HT1080 (cell line): ENCODE measurements around the gene FAM124A. TPM values are rescaled to one million over a fixed set of nuclear protein-coding genes. Genes with fewer than 3 reads are reported as not detected.

Experiments
- DNase-seq: peaks from one replicate; pipeline ENCODE4 v3.0.0-alpha.2; 2015; ENCODE audit warnings: low read depth
- total RNA-seq: library from RNA; depleted of rRNA; stranded (reverse); fragments of >200 nt; shearing (Covaris generic); gene quantifications from 2 replicates; pipeline ENCODE4 v1.2.3, GENCODE V29; 2014

The FAM124A gene
- total RNA-seq, 1 experiment from 2014 or later = 1.7 TPM

DNA sequence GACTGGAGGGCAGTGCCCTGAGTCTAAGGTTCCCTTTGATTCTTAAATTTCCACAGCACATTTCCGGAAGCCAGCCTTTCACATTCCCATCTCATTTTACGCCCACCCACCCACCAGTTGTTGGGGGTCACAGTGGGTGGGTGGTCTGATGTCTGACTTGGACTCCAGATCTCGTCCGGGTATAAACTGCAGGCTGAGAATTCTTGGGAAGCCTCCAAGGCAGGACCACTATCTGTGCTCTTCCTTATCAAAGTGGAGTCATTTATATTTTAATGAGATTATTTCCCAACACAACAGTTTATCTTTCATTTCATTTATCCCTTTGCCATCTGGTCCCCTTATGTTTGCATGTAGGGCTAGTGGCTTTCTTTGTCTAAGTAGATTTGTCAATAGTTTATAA, 3.6 kb upstream of the FAM124A start:
- DNase-seq = no peak

DNA sequence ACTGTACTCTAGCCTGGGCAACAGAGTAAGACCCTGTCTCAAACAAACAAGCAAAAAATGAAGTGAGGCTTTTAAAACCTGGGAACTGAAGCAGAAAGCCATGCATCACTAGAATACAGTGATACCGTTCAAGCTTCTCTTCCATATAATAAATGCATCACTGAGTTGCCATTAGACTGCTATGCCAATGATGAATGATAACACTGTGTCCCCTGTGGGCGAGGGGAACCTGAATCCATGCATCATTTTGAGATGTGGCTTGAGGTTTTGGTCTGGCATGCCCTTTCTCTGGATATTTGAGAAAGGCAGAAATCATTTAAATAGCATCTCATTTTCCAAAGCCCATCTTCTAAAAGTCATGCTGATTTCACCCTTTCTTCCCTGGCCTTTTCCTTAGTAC, 1.5 kb upstream of the FAM124A start:
- DNase-seq = no peak

DNA sequence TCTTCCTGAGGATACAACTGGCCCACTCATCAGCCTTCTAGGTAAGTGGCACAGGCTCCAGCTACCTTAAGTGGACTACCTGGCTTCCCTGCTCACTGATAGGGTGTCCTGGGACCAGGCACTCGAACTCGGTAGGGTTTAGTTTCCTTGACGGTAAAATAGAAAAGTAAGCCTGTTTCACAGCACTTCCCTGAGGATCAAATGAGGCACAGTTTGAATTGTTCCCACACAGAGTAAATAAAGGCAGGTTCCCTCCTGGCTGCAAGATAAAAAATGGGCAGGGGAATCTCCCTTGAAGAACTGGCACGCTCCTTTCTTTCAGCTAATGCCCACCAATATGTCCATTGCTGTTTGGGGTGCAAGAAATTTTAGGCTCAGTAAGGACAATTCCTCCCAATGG, 1.1 kb upstream of the FAM124A start:
- no peak for DNase-seq

DNA sequence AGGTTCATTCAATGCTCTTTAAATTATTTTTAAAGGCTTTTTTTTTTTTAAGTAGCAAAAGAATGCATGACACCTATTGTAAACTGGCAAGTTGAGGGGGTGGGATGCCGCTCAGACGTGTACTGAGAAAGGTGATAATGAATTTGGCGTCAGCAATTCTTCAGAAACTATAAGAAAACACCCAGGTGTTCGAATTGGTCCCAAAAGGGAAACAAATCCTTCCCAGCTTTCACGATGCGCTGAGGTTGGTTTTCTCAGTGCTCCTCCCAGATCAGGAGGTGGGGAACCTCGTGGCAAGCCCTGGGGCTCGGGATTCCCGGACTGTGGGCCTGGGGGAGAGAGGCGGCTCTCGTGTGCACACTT, 543 bp upstream of the FAM124A start:
- DNase-seq = peak; percentile 7

DNA sequence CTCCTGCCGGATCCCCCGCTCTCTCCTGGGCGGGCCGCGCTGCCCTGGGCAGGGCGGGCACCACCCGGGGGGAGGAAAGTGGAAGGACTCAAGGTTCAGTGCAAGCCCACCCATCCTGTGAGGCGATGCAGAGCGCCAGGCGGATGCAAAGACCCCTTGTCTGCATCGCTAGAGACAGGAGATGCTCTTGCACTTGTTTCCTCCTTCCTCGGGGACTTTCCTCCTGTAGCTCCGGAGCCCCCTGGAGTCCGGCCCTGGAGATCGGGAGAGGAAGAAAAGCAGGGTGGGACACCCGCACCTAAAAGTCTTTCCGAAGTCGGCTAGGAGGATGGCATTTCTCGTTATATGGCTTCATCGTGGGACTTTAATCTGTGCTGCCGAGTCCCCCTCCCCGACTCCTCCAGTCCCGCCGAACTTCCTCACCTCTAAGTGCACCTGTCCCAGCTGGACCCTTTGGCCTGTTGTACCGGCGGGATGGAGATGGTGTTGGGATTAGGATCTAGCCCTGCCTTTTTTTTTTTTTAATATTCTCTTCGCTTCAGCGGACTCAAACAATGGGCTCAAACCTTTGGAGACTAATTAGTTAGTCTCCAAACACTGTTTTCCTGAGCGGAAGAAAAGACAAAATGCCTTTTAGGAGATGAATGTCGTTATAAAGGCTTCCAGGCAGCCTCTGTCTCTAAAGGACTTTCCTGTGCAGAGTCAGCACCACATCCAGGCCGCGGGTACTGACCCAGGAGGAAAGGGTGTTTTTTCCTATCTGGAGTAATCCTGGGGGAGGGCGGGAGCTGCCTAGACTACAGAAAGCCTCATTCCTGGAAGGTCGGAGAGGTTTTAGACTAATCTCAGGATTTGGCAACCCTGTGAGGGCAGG, 725 bp downstream of the FAM124A start:
- DNase-seq = peak; percentile 15

DNA sequence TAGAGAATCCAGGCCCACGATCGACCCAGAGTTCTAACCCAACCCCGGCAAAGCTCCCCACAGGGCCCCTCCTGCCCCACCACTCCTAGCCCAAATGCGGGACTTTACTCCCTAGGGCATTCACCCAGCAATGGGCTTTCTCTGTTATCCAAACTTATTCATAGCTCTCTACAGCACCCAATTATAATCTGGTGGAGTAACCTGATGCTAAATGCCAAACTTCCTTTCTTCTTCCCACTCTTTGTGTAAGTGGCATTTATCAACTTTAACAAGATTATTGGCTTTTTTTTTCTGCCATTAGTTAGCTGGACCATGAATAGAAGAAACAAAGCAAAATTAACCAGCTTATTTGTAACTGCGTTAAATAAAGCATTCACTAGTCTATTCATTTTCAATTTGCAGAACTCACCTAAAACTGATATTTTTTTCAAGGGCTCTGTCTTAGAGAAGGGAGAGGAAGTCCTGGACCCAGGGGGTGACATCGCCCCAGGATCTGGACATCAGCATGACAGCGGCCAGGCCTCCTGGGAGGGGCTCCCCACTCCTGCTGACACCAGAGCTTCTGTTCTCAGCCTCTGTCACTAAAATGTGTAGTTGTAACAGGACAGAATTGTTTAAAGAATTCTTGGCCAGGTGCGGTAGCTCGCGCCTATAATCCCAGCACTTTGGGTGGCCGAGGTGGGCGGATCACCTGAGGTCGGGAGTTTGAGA, 1.5 kb downstream of the FAM124A start:
- no peak for DNase-seq

DNA sequence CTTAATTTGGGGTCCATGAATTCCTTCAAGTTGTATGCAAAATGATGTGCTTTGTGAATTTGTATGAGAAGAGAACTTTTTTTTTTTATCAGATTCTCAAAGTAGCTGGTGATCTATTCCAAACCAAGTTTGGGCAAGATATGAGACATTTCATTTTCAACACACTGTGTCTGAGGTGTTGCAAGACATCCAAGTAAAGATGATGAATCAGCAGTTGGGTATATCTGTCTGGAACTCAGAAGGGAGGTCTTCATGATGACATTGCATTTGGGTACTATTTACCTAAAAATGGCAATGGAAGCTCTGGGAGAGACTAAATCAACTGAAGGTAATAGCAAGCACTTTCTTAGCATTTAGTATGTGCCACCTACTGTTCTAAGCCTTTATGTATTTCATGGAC, 2.8 kb downstream of the FAM124A start:
- DNase-seq = no peak

DNA sequence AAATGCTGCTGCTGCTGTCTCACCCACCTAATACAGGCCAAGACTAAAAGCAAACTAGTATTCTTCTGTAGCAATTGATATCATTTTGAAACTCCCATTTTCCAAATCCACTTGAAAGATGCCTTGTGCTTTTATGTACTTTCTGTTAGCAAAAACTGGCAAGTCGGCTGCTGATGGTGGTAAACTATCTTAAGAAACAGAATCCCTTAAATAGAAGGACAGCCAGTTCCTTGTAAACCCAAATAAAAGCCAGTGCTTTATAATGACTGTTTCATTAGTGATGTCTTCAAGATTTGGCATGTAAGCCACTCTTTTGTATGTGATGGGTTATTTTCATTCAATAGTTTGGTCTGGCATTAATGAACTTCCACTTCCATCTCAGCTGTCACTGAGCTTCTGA, 5.2 kb downstream of the FAM124A start:
- DNase-seq = no peak

DNA sequence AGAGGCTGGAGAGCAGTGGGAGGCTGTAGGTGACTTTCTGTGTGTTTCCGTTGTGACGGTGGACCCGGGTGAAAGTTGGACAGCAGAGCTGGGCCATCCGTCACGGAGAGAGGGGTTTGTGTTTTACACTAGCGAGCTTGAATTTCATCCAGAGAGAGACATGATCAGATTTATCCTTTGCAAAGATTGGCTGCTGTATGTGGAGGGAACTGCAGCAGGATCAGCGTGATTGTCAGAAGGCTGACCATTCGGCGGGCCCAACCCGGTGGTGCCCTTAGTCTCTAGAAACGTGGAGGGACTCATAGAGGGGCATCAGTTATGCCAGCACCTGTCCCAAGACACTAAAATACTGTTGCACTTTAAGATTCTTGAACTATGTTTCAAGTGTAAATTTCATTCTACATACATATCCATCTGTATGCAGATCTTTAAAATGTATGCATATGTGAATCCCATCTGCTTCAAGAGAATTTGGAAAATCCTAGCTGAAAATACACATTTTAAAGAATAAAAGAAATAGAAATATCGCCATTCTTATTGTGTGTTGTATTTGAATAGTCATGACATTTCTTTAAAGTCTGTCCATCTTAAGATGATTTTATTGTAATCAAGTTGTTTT, 7.0 kb downstream of the FAM124A start:
- DNase-seq = no peak

DNA sequence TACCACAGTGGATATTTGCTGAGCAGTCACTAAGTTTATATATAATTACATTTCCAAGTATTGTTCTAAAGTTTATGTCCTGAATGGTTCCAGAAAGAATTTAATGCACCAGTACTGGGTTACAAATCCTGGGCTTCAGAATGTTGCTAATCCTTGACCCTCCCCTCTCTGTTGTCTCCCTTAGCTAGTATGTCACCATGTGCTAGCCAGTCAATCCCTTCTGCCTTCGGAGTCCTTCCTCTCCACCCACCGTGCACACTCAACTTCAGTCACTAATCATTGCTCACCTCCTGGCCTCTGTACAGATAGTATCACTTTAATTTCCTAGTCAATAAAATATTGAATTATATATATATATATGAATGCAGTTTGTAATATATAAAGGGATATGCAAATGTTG, 7.5 kb downstream of the FAM124A start:
- no peak for DNase-seq

DNA sequence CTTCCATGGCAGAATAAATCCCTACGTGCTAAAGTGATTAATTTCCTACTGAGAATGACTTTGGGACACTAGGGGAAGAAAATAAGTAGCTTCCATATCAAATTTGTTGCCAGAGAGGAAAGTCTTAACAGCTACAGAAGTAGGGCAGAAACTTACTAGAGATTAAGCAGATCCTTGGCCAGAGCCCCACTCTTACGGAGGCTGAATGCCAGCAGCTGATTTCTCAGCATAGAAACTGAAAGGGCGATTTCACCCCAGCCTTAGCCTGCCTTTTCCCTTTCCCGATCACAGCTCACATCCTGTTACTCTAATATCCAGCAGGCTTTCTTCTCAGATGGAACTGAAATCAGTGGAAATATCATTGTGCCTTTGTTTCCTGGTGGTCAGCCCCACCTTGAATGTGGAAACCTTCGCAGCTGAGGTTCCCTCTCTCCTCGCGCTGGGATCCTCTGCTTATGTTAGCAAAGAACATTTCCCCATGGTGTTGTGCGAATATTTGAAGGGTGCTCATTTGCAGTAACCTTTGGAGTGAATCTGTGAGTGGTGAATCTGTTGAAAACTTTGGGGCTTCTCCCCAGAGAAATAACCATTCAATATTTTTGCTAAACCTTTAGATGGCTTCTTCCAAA, 8.4 kb downstream of the FAM124A start:
- DNase-seq = no peak

DNA sequence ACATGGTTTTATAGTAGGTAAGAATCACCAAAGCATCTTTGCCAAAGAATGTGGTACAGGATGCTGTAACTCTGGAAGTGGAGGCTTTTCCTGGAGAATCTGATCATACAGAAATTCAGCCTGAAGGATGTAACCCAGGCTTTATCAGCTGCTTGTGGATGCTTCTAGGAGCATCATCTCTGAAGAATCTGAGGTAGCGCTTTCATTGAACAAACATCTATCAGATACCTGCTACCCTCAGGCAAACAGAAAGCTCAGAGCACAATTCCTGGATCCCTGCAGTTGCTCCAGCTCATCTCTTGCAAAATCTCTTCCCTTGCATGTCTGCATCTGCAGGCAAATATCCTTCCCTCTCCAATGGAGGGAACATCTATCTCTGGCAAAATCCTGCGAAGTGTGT, 9.3 kb downstream of the FAM124A start:
- DNase-seq = no peak

DNA sequence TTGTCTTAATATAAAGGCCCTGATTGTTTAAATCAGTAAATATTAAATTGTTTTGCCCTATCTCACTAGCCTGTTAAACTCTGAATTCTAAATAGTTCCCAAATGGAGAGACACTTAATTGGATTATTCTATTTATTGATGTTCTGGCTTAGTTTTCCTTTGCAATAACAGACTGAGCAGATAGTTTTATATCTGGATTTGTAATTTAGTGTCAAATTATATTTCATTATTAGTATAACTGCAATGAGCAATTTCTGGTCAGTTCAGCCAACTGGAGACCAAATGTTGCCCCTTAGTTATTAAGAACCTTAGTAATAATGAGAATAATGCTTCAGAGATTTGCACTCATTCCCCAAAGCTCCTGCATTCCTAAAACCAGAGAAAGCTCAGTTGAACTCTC, 10.1 kb downstream of the FAM124A start:
- no peak for DNase-seq

DNA sequence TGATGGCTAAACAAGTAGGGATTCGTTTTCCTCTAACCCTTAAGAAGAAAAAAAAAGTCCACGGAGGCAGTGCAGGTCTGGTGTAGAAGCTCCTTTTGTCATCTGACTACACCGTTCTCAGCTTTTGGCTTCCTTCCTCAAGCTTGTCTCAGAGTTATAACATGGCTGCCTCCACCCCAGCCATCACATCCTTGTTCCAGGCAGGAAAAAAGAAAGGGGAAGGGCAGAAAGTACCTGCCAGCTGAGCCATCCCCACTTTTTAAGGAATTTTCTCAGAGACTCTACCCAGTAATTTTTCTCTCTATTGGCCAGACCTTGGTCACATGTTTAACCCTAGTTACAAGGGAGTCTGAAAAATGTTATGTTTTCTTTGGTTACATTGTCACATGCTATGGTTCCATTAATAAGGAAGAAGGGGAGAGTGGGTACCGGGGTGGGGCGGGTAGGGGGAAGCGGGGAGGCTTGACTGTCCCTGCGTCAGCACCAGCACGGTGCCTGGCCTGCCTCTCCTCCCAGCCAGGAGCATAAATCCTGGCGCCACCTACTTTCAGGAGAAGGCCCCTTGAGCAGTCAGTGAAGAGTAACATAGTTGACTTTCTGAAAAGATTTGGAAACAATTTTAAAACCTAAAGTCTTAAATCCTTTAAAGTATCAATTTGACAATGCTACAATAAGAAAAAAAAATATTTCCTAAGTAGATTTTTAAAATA, 11.1 kb downstream of the FAM124A start:
- DNase-seq = no peak

DNA sequence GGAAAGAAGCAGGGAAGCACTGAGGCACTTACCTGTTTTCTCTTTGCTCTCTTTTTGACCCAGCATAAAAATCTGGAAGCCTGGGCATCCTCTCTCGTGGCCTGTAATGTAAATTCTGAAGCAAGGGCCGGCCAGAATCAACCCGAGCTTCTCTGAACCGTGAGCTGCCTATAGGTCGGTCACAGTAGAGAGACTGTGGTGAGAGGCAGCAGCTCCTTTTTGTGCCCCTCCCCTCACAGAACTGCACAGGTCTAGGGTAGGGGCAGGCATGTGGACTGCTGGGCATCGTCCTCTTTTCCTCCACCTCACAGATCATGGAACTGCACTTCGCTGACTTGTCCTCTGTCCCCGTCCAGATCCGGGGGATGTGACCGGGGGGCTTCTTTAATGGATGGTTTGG, 12.5 kb downstream of the FAM124A start:
- DNase-seq = no peak

DNA sequence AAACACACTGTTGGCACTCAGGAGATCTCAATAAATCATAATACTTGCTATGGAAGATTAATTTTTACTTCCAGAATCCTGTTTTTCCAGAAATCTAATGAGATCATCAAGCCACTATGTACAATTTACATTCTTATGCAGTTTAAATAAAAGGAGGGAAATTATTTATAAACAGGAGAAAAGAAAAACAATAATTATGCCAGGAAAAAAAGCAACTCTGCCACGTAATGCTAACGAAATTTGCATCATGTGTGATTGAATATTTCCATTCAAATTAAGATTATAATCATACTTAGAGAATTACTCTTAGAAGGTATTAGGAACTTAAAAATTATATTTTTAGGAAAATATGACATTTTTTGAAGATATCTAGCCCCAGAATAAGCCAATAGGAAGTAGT, 13.0 kb downstream of the FAM124A start:
- no peak for DNase-seq

DNA sequence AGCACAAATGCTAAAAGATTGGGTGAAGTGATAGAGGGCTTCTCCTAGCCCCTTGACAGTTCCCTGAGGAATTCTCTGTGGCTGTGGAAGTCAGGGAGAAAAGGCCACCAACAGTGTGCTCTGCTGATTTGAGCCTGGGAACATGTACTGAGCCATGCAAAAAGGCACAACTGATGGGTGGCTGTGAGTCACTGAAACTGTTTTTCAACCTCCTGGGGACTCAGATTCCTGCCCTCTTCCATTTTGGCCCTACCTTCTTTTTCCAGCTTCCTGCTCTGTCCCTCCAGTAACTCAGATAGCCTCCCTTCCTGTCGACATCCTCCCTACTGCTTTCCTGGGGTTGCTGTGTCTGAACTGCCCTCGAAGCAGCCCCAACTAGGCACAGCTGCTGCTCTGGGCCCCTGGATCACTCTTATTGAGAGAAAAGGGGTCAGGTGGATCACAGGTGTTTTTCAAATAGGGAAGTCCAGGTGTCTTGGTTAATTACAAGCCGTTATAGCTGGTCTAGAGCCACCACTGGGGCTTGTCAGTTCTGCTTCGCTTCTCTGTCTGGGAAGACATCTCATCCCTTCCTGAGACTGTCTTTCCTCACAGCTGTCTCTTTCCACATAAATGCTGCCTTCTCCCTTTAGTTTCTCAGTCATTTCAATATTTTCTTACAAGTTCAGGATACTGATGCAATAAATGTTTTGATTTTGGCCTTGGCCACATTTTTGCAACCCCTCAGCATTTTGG, 13.7 kb downstream of the FAM124A start:
- DNase-seq = peak; percentile 50

DNA sequence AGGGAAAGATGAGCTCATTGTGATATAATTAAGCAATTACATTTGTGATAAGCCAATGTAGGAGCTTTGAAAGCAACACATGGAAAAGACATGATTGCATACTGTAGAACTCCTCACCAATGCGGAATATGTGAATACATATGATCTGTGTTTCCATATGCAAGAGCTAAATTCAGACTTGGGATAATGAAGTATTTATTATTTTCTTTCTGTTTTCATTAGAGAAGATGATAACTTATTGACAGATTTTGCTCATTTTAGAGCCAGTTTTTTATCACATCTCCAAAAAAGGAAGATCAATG, 14.2 kb downstream of the FAM124A start:
- no peak for DNase-seq

DNA sequence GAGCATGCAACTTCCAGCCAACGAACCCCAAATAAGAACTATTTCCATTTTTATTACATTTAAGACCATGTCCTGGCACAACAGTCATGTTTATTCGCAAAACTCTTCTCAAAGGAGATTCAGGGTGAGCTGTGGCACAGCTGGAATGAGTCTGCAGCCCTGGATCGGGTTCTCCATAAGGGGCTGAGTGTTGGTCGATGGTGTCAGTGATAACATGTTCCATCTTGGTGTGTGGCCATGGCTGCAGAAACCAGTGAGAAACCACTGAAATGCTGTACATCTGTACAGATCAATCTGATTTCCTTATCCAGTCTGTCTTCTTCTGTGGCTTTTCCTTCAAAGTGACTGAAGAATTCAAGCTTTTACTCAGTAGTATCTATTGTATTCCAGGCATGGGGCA, 15.2 kb downstream of the FAM124A start:
- DNase-seq = no peak

DNA sequence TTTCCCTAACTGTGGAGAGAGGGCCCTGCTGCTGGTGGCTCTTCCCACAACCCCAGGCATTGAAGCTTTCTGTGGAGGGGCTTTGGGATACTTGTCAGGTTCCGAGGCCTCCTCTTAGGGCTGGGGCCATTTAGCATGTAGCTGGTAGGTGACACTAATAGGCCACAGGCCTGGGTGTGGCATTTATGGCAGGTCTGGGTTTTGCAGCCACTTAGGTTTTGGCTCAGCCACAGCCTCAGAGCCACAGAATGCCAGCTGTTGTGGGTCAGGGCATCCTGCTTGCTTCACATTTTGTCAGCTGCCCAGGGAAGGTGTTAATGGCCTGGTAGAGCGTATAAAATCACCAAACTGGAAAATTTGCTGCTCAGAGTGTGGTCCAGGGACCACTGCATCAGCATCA, 15.7 kb downstream of the FAM124A start:
- DNase-seq = no peak

DNA sequence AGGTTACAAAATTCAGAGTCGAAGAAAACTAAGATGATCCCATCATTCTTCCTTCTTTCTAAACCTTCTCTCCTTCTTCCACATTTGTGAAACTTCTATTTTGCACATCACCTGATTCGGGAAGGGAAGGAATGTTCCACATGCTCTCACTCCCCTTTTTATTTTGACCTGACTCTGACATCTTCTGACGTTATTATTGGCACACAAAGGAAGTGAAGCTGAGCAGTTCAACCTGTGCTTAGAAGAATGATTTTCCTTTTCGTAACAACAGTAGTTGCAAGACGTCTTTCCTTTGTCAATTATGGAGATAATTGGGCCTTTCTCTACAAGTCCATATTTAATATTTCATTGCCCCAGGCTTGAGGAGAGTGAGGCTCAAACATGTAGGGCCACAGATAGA, 18.0 kb downstream of the FAM124A start:
- no peak for DNase-seq
